Measurements from ENCODE around the gene ZFP1. TPM values are rescaled to one million over a fixed set of nuclear protein-coding genes. Genes with fewer than 3 reads are reported as not detected.

ZFP1 gene
- polyA plus RNA-seq, 1 of the 3 experiments (the other 2 are of a cell fraction): 3.0 TPM

DNA sequence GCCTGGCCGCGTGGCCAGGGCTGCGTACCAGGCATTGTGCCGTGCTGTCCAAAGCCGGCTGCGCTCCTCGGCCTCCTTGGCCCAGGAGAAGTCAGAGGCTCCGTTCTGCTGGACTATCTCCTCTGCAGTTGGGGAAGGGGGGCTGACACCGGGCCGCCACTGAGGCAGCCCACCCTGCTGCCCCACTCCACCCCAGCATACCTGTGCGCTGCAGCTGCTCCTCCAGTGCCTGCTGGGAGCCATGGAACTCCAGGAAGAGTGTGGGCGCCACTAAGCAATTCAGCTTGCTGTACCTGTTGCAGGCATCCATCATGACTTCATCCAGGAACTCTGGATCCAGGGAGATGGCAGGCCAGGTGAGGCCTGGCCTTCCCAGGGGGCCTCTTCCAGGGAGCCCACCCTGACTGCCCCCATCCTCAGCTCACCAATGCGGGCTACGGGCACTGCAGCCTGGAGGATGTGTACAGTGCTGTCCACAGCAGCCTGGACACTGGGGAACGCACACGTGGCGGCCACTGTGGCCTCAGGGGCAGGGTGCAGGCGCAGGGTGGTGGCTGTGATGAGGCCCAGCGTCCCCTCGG, 34.7 kb upstream of the ZFP1 start:
- DNase-seq: no peak
- no peak overlapping the region for H3K4me3 ChIP-seq (ENCODE audit: low read depth in 2 of 2, low read length in 1 of 2)
- H2AFZ ChIP-seq (ENCODE audit: low read depth): no peak overlapping the region
- ChIA-PET CTCF (interaction anchor here (5.7 to 8.5 kb wide), 2 partner anchors 14 to 116 kb away, joined by 56 to 182 read pairs; partner anchors contain the start of gene ZNRF1), POLR2A (no interaction called here)
- no peaks in the 10 kb centered on the region for H3K27me3 ChIP-seq (ENCODE audit: insufficient read depth)
- no peak overlapping the region for H3K9ac ChIP-seq
- H3K9me2 ChIP-seq: no peaks in the 10 kb centered on the region
- H3K27ac ChIP-seq (ENCODE audit: low read depth in 2 of 2, low read length in 1 of 2): no peak overlapping the region
- H3K9me3 ChIP-seq: no peaks in the 10 kb centered on the region
- peaks cover 19 to 36% of the 10 kb centered on the region in 2 experiments; a peak in 3 of 4 replicates for H3K4me1 ChIP-seq (ENCODE audit: control insufficient read depth in 1 of 2, insufficient read depth in 2 of 2, low read depth in 1 of 2, low read length in 1 of 2)
- TF ChIP-seq YY1 (IDR thresholded peaks at IDR 0.05; ENCODE audit: low read depth) (no peak), TAF1 (IDR thresholded peaks at IDR 0.05; ENCODE audit: borderline replicate concordance, low read depth, low read length) (no peak)
- H4K20me1 ChIP-seq (ENCODE audit: insufficient read depth): no peaks in the 10 kb centered on the region
- no peaks in the 10 kb centered on the region for H3K79me2 ChIP-seq (ENCODE audit: insufficient read depth)
- H3F3A ChIP-seq (replicated peaks; ENCODE audit: insufficient read depth): peaks cover 21% of the 10 kb centered on the region
- 100% methylated on average over 1 of the region's 20 CpGs for WGBS (ENCODE audit: low lambda C conversion rate)
- no peak overlapping the region for H3K4me2 ChIP-seq
- H3K36me3 ChIP-seq (replicated peaks in 1 of 2; ENCODE audit: control insufficient read depth in 1 of 2, insufficient read depth in 2 of 2, low read length in 1 of 2): no peaks in the 10 kb centered on the region

DNA sequence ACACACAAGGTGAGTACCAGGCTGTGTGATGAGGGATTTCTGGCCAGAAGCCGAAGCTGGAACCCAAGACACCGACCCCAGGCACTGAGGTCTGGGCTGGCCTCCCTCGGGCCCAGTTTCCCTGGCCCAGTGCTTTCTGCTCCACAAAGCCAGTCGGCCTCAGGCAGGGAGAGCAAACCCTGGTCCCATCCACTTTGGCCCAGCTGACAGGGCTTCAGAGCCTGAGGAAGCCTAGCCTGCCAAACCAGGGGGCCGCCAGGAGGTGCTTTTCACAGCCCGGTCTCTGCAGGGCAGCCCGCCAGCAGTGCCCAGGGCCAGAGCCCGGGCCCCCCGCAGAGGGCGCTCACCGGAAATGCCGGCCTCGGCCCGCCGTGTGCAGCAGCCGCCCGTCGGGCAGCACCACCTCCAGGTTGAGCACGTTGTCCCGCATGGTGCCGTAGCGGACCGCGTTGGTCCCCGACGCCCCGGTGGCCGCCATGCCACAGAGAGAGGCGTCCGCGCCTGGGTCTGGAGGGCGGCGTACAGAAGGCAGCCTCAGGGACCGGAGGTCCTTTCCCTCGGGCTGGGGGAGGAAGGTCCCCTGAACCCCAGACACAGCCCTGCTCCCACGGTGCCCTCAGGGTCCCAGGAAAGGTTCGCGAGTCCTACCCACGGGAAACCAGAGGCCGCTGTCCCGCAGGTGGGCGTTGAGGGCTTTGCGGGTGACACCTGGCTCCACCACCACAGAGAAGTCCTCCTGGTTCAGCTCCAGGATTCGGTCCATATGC, 34.0 kb upstream of the ZFP1 start:
- Histone ChIP-seq H3K36me3 (replicated peaks in 1 of 2; ENCODE audit: control insufficient read depth in 1 of 2, insufficient read depth in 2 of 2, low read length in 1 of 2) (no peaks in the 10 kb centered on the region), H3K4me1 (ENCODE audit: control insufficient read depth in 1 of 2, insufficient read depth in 2 of 2, low read depth in 1 of 2, low read length in 1 of 2) (peaks cover 15 to 29% of the 10 kb centered on the region in 2 experiments; a peak in 3 of 4 replicates), H3K27ac (ENCODE audit: low read depth in 2 of 2, low read length in 1 of 2) (no peak overlapping the region), H3F3A (replicated peaks; ENCODE audit: insufficient read depth) (peaks cover 18% of the 10 kb centered on the region), H3K9me2 (no peaks in the 10 kb centered on the region), H4K20me1 (ENCODE audit: insufficient read depth) (no peaks in the 10 kb centered on the region), H3K4me3 (ENCODE audit: low read depth in 2 of 2, low read length in 1 of 2) (no peak overlapping the region), H3K79me2 (ENCODE audit: insufficient read depth) (no peaks in the 10 kb centered on the region), H3K27me3 (ENCODE audit: insufficient read depth) (no peaks in the 10 kb centered on the region), H3K9me3 (no peaks in the 10 kb centered on the region), H3K9ac (no peak overlapping the region), H3K4me2 (no peak overlapping the region), H2AFZ (ENCODE audit: low read depth) (no peak overlapping the region)
- peak; percentile 32 for DNase-seq
- WGBS (ENCODE audit: low lambda C conversion rate): 85% methylated on average over 10 of the region's 44 CpGs
- no peak for TF ChIP-seq GABPA (IDR thresholded peaks at IDR 0.05; ENCODE audit: low read depth)
- TF ChIP-seq TCF12 (IDR thresholded peaks at IDR 0.05): no peak
- no peak for TF ChIP-seq RAD21 (IDR thresholded peaks at IDR 0.05; ENCODE audit: low read length)
- TF ChIP-seq, protein P1, sequence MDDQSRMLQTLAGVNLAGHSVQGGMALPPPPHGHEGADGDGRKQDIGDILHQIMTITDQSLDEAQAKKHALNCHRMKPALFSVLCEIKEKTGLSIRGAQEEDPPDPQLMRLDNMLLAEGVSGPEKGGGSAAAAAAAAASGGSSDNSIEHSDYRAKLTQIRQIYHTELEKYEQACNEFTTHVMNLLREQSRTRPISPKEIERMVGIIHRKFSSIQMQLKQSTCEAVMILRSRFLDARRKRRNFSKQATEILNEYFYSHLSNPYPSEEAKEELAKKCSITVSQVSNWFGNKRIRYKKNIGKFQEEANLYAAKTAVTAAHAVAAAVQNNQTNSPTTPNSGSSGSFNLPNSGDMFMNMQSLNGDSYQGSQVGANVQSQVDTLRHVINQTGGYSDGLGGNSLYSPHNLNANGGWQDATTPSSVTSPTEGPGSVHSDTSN (IDR thresholded peaks at IDR 0.05): no peak
- no peak for TF ChIP-seq MEF2A (IDR thresholded peaks at IDR 0.05; ENCODE audit: borderline replicate concordance, low read depth)
- no peak for TF ChIP-seq TAF1 (IDR thresholded peaks at IDR 0.05; ENCODE audit: borderline replicate concordance, low read depth, low read length)
- TF ChIP-seq RXRA (IDR thresholded peaks at IDR 0.05; ENCODE audit: borderline replicate concordance, low read depth): no peak
- no peak for TF ChIP-seq EZH2phosphoT487 (IDR thresholded peaks at IDR 0.05; ENCODE audit: borderline replicate concordance, low read depth)
- TF ChIP-seq FOXM1 (IDR thresholded peaks at IDR 0.05; ENCODE audit: low read depth): no peak
- no peak for TF ChIP-seq NFIC (IDR thresholded peaks at IDR 0.05; ENCODE audit: borderline replicate concordance)
- TF ChIP-seq TEAD4 (IDR thresholded peaks at IDR 0.05; ENCODE audit: borderline replicate concordance, insufficient read depth): no peak
- TF ChIP-seq FOSL2 (IDR thresholded peaks at IDR 0.05; ENCODE audit: borderline replicate concordance, low read depth): no peak
- CTCF ChIA-PET: interaction anchor here (8.5 kb wide), 1 partner anchor 117 kb away, joined by 182 read pairs; the partner anchor contains the start of gene ZNRF1
- POLR2A ChIA-PET: no interaction called here

Measured in SK-N-SH (cell line).